Subcutaneous abdominal adipose tissue (tissue), 5 donors: Measurements from ENCODE around the gene TCEA3.

Source experiments
- H3K27ac ChIP-seq: one replicate; pipeline ENCODE4 v1.7.0; 2013; ENCODE audit warnings: low read depth, mild to moderate bottlenecking, inconsistent platforms, low read length, moderate library complexity
- H3K27me3 ChIP-seq, 5 donors: one replicate each; pipeline ENCODE4 v1.7.0; 2013; ENCODE audit warnings: low read length in 5 of 5, inconsistent platforms in 1 of 5; ENCODE audit not compliant: control insufficient read depth in 5 of 5, insufficient read depth in 4 of 5
- H3K36me3 ChIP-seq, 5 donors: one replicate each; pipeline ENCODE4 v1.7.0; 2013; ENCODE audit warnings: low read length in 5 of 5; ENCODE audit not compliant: control insufficient read depth in 5 of 5, insufficient read depth in 5 of 5
- H3K4me1 ChIP-seq, 5 donors: one replicate each; pipeline ENCODE4 v1.7.0; 2013; ENCODE audit warnings: low read length in 5 of 5, mild to moderate bottlenecking in 3 of 5, moderate library complexity in 1 of 5; ENCODE audit not compliant: control insufficient read depth in 5 of 5, insufficient read depth in 5 of 5
- H3K4me3 ChIP-seq, 5 donors: one replicate each; pipeline ENCODE4 v1.7.0; 2013; ENCODE audit warnings: low read length in 5 of 5, low read depth in 1 of 5
- H3K9ac ChIP-seq, 5 donors: one replicate each; pipeline ENCODE4 v1.7.0; 2013; ENCODE audit warnings: low read length in 5 of 5, mild to moderate bottlenecking in 4 of 5, moderate library complexity in 3 of 5
- H3K9me3 ChIP-seq, 5 donors: one replicate each; pipeline ENCODE4 v1.7.0; 2013; ENCODE audit warnings: low read length in 5 of 5; ENCODE audit not compliant: control insufficient read depth in 5 of 5
- donor health status: healthy.
- donor health status: healthy.
- donor health status: healthy.
- donor health status: healthy.
- donor health status: healthy.

TCEA3 gene

GRCh38 chr1:23423415-23424292 is 894 bp downstream of the TCEA3 start:
- Histone ChIP-seq H3K4me1 (peaks cover 10 to 40% (median 34%) of the 10 kb centered on the region in 5 donors), H3K9ac (peak overlapping the region in 2 of 5 donors; percentile 61 to 75), H3K27ac (no peak overlapping the region), H3K27me3 (no peaks in the 10 kb centered on the region), H3K9me3 (no peaks in the 10 kb centered on the region), H3K4me3 (peak overlapping the region; percentile 19 to 69 (median 66)), H3K36me3 (peaks cover 0 to 3% (median 0%) of the 10 kb centered on the region in 5 donors)

GRCh38 chr1:23422941-23423340 is 1.6 kb downstream of the TCEA3 start:
- Histone ChIP-seq H3K9ac (peak overlapping the region in 1 of 5 donors; percentile 35), H3K4me3 (peak overlapping the region in 4 of 5 donors; percentile 19 to 69 (median 56)), H3K36me3 (peaks cover 0 to 3% (median 0%) of the 10 kb centered on the region in 5 donors), H3K27me3 (no peaks in the 10 kb centered on the region), H3K4me1 (peaks cover 10 to 40% (median 34%) of the 10 kb centered on the region in 5 donors), H3K9me3 (no peaks in the 10 kb centered on the region), H3K27ac (peak overlapping the region; percentile 9)

GRCh38 chr1:23422241-23422877 is 2.2 kb downstream of the TCEA3 start:
- H3K27ac ChIP-seq: peak overlapping the region; percentile 9
- H3K9ac ChIP-seq: no peak overlapping the region
- no peaks in the 10 kb centered on the region for H3K27me3 ChIP-seq
- H3K9me3 ChIP-seq: no peaks in the 10 kb centered on the region
- H3K4me3 ChIP-seq: peak overlapping the region in 4 of 5 donors; percentile 26 to 36 (median 34)
- H3K4me1 ChIP-seq: peaks cover 10 to 40% (median 34%) of the 10 kb centered on the region in 5 donors
- peaks cover 0 to 1% (median 0%) of the 10 kb centered on the region in 5 donors for H3K36me3 ChIP-seq

DNA sequence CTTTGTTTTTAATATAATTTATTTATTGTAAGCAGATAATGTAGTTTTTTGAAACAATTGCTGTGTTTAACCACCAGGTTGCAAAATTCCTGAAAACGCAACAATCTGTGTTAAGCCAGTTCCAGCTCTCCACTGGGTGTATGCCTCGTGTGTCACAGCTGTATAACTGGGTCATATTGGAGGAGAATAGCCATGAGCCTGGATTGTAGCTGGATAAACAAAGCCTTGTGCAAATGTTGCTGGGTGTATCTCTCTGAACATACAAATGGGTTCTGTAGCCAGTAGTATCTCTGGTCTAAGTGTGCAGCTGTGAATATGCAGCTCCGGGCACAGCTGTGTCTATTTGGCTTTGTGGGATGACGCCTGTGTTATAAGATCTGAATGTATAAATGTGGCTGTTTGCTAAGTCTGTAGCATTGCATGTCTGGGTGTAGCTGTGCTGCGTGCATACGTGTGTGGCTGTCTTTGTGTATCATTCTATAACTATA is 2.8 kb downstream of the TCEA3 start:
- H3K4me3 ChIP-seq: peak overlapping the region in 4 of 5 donors; percentile 26 to 36 (median 34)
- H3K27me3 ChIP-seq: no peaks in the 10 kb centered on the region
- peak overlapping the region; percentile 9 for H3K27ac ChIP-seq
- H3K9me3 ChIP-seq: no peaks in the 10 kb centered on the region
- H3K9ac ChIP-seq: no peak overlapping the region
- peaks cover 10 to 40% (median 34%) of the 10 kb centered on the region in 5 donors for H3K4me1 ChIP-seq
- H3K36me3 ChIP-seq: peaks cover 0 to 6% (median 1%) of the 10 kb centered on the region in 5 donors

DNA sequence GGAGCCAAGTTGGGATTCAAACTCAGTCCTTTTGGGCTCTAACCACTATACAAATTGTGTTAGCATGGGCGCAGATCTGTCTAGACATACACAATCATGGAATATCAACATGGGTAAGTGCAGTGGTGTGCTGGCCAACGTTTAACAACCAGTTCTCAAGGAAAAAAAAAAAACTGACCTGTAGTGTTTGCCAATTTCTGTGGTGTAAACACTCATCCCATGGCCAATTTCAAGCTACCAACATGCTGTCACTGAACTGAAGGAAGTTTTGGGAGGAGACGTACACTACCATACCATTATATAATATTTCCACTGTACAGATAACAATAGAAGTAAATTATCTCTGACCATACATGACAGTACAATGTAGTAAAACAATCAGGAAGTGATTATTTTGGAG is 3.2 kb downstream of the TCEA3 start:
- Histone ChIP-seq H3K27ac (no peak overlapping the region), H3K9ac (no peak overlapping the region)

DNA sequence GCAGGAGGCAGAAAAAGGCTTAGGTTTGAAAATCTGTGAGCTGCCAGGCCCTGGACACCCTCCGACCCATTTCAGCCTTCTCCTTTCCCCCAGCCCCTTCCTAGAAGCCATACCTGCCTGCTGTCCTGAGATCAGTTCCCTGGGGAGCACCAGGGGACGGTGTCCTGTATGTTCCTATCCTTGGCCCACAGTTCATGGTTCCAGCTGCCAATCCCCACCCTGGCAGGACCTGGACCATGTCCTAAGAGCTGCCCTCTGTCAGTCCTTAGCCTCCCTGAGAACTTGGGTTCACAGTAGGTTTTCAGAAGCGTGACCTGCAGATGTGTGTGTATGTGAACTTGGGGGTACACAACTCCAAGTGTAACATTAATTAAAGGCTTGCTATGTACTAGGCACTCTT is 3.8 kb downstream of the TCEA3 start:
- H3K9me3 ChIP-seq: no peaks in the 10 kb centered on the region
- H3K36me3 ChIP-seq: peaks cover 0 to 9% (median 5%) of the 10 kb centered on the region in 5 donors
- H3K4me3 ChIP-seq: no peak overlapping the region
- no peaks in the 10 kb centered on the region for H3K27me3 ChIP-seq
- no peak overlapping the region for H3K27ac ChIP-seq
- peaks cover 10 to 40% (median 34%) of the 10 kb centered on the region in 5 donors for H3K4me1 ChIP-seq
- H3K9ac ChIP-seq: no peak overlapping the region

More for the DNA sequence above, 3.2 kb downstream of the TCEA3 start:
- Histone ChIP-seq H3K9me3 (no peaks in the 10 kb centered on the region), H3K4me3 (no peak overlapping the region), H3K27me3 (no peaks in the 10 kb centered on the region), H3K36me3 (peaks cover 0 to 9% (median 5%) of the 10 kb centered on the region in 5 donors), H3K4me1 (peaks cover 10 to 40% (median 34%) of the 10 kb centered on the region in 5 donors)

- Histone ChIP-seq H3K4me3 (no peak overlapping the region), H3K27ac (no peak overlapping the region), H3K36me3 (peaks cover 0 to 15% (median 6%) of the 10 kb centered on the region in 5 donors), H3K9me3 (no peaks in the 10 kb centered on the region), H3K4me1 (peaks cover 10 to 30% (median 24%) of the 10 kb centered on the region in 5 donors), H3K27me3 (no peaks in the 10 kb centered on the region), H3K9ac (no peak overlapping the region)
These were observed 5.4 kb downstream of the TCEA3 start for GRCh38 chr1:23419180-23419579.

GRCh38 chr1:23417570-23417969 is 7.0 kb downstream of the TCEA3 start:
- Histone ChIP-seq H3K36me3 (peaks cover 0 to 15% (median 6%) of the 10 kb centered on the region in 5 donors), H3K27ac (no peak overlapping the region), H3K27me3 (no peaks in the 10 kb centered on the region), H3K9ac (no peak overlapping the region), H3K9me3 (no peaks in the 10 kb centered on the region), H3K4me3 (no peak overlapping the region), H3K4me1 (peaks cover 7 to 16% (median 10%) of the 10 kb centered on the region in 5 donors)

GRCh38 chr1:23416964-23417363 is 7.6 kb downstream of the TCEA3 start:
- H3K27me3 ChIP-seq: no peaks in the 10 kb centered on the region
- H3K36me3 ChIP-seq: peaks cover 0 to 15% (median 6%) of the 10 kb centered on the region in 5 donors
- no peak overlapping the region for H3K27ac ChIP-seq
- H3K9me3 ChIP-seq: no peaks in the 10 kb centered on the region
- H3K9ac ChIP-seq: no peak overlapping the region
- H3K4me1 ChIP-seq: peaks cover 2 to 10% (median 4%) of the 10 kb centered on the region in 5 donors
- H3K4me3 ChIP-seq: no peak overlapping the region
